GM13977 (cell line): ENCODE data around the gene CFAP90.

Experiments used
- DNase-seq: peaks from one replicate; pipeline ENCODE4 v3.0.0; 2012; ENCODE audit warnings: low spot score
- CTCF ChIP-seq: IDR thresholded peaks from 2 replicates; pipeline ENCODE4 v1.5.1; 2012; ENCODE audit warnings: mild to moderate bottlenecking, control low read depth; ENCODE audit not compliant: insufficient read depth; ENCODE audit errors: extremely low read depth, missing control alignments
- in situ Hi-C: fragments of 300-500 bp; cut with MboI; formaldehyde crosslinking; loops from one replicate; pipeline ENCODE4 v1.12.0; 2022; ENCODE audit warnings: low sequenced_read_pairs, low pct_unique_long_range_greater_than_20kb, mixed read lengths, inconsistent platforms; ENCODE audit not compliant: unreplicated experiment

CFAP90 gene

GRCh38 chr5:7856855-7857254 is 5.9 kb upstream of the CFAP90 start:
- peak; percentile 76 for TF ChIP-seq CTCF
- peak; percentile 27 for DNase-seq
- in situ Hi-C loops, result no loop called here

GRCh38 chr5:7855611-7856010 is 4.7 kb upstream of the CFAP90 start:
- no peak for DNase-seq
- in situ Hi-C loops, result no loop called here
- no peak for TF ChIP-seq CTCF

GRCh38 chr5:7852988-7853387 is 2.1 kb upstream of the CFAP90 start:
- no peak for DNase-seq
- in situ Hi-C loops, result no loop called here

GRCh38 chr5:7852542-7852941 is 1.6 kb upstream of the CFAP90 start:
- in situ Hi-C loops, result no loop called here
- no peak for TF ChIP-seq CTCF
- no peak for DNase-seq

More at GRCh38 chr5:7852988-7853387, 2.1 kb upstream of the CFAP90 start:
- no peak for TF ChIP-seq CTCF

GRCh38 chr5:7851617-7852289 is 820 bp upstream of the CFAP90 start:
- no peak for TF ChIP-seq CTCF
- in situ Hi-C loops, result no loop called here
- DNase-seq, result no peak

GRCh38 chr5:7851240-7851592 is 283 bp upstream of the CFAP90 start:
- in situ Hi-C loops, result no loop called here
- TF ChIP-seq CTCF, result no peak
- DNase-seq, result no peak
